KMS-11 (cell line): ENCODE results near the gene STPG1.

Experiments used
- H2AFZ ChIP-seq: fragments of 200-600 bp; sonication (generic); 2 replicates; pipeline ENCODE4 v1.6.1; 2016; ENCODE audit warnings: antibody characterized with exemption, mixed run types, low read depth
- H3K27ac ChIP-seq: fragments of 200-600 bp; sonication (generic); 2 replicates; pipeline ENCODE4 v1.6.1; 2016; ENCODE audit warnings: mild to moderate bottlenecking, mixed run types
- H3K27me3 ChIP-seq: fragments of 200-600 bp; sonication (generic); 2 replicates; pipeline ENCODE4 v1.6.1; 2017; ENCODE audit warnings: mild to moderate bottlenecking, low read depth, mixed run types, moderate library complexity; ENCODE audit not compliant: insufficient read depth
- H3K36me3 ChIP-seq: fragments of 200-600 bp; sonication (generic); 2 replicates; pipeline ENCODE4 v1.6.1; 2017; ENCODE audit warnings: mild to moderate bottlenecking, mixed run types; ENCODE audit not compliant: insufficient read depth
- H3K4me1 ChIP-seq: fragments of 200-600 bp; sonication (generic); 2 replicates; pipeline ENCODE4 v1.6.1; 2016; ENCODE audit warnings: mild to moderate bottlenecking, low read depth, mixed run types; ENCODE audit not compliant: poor library complexity, severe bottlenecking
- H3K4me2 ChIP-seq: fragments of 200-600 bp; sonication (generic); 2 replicates; pipeline ENCODE4 v1.7.0; 2016; ENCODE audit warnings: mild to moderate bottlenecking, mixed run types
- H3K4me3 ChIP-seq: fragments of 200-600 bp; sonication (generic); IDR thresholded peaks from 2 replicates; pipeline ENCODE4 v1.6.1; 2017; ENCODE audit warnings: low read depth, low read length, mixed read lengths; ENCODE audit not compliant: insufficient read depth
- H3K79me2 ChIP-seq: fragments of 200-600 bp; sonication (generic); 2 replicates; pipeline ENCODE4 v1.6.1; 2016; ENCODE audit warnings: low read depth, mixed run types; ENCODE audit not compliant: insufficient read depth
- H3K9ac ChIP-seq: fragments of 200-600 bp; sonication (generic); 2 replicates; pipeline ENCODE4 v1.6.1; 2016; ENCODE audit warnings: mild to moderate bottlenecking, mixed run types
- H4K20me1 ChIP-seq: fragments of 200-600 bp; sonication (generic); 2 replicates; pipeline ENCODE4 v1.6.1; 2016; ENCODE audit warnings: mild to moderate bottlenecking, mixed run types; ENCODE audit not compliant: insufficient read depth
- TF ChIP-seq, protein P1 (sequence below): fragments of 200-600 bp; sonication (generic); conservative IDR thresholded peaks from 2 replicates; pipeline ENCODE4 v1.6.1; 2017; ENCODE audit warnings: low read depth, mild to moderate bottlenecking, antibody characterized with exemption, low read length, moderate library complexity, mixed read lengths

The STPG1 gene

GRCh38 chr1:24363994-24364393 lies 49.6 kb downstream of the STPG1 start:
- H3K4me1 ChIP-seq, result no peaks in the 10 kb centered on the region
- no peaks in the 10 kb centered on the region for H3K79me2 ChIP-seq
- no peak overlapping the region for H3K4me2 ChIP-seq
- H3K4me3 ChIP-seq, result no peak overlapping the region
- no peaks in the 10 kb centered on the region for H3K27me3 ChIP-seq
- no peaks in the 10 kb centered on the region for H3K36me3 ChIP-seq
- H3K27ac ChIP-seq, result no peak overlapping the region
- no peak overlapping the region for H2AFZ ChIP-seq
- TF ChIP-seq, protein P1, sequence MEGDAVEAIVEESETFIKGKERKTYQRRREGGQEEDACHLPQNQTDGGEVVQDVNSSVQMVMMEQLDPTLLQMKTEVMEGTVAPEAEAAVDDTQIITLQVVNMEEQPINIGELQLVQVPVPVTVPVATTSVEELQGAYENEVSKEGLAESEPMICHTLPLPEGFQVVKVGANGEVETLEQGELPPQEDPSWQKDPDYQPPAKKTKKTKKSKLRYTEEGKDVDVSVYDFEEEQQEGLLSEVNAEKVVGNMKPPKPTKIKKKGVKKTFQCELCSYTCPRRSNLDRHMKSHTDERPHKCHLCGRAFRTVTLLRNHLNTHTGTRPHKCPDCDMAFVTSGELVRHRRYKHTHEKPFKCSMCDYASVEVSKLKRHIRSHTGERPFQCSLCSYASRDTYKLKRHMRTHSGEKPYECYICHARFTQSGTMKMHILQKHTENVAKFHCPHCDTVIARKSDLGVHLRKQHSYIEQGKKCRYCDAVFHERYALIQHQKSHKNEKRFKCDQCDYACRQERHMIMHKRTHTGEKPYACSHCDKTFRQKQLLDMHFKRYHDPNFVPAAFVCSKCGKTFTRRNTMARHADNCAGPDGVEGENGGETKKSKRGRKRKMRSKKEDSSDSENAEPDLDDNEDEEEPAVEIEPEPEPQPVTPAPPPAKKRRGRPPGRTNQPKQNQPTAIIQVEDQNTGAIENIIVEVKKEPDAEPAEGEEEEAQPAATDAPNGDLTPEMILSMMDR, result no peak
- H4K20me1 ChIP-seq, result no peaks in the 10 kb centered on the region
- no peak overlapping the region for H3K9ac ChIP-seq

GRCh38 chr1:24362982-24363614 lies 50.5 kb downstream of the STPG1 start:
- Histone ChIP-seq H3K4me2 (no peak overlapping the region), H3K27ac (no peak overlapping the region), H3K79me2 (no peaks in the 10 kb centered on the region), H4K20me1 (no peaks in the 10 kb centered on the region), H3K27me3 (no peaks in the 10 kb centered on the region), H3K4me1 (no peaks in the 10 kb centered on the region), H2AFZ (no peak overlapping the region), H3K9ac (no peak overlapping the region), H3K4me3 (no peak overlapping the region), H3K36me3 (no peaks in the 10 kb centered on the region)
- TF ChIP-seq, protein P1, result no peak

DNA sequence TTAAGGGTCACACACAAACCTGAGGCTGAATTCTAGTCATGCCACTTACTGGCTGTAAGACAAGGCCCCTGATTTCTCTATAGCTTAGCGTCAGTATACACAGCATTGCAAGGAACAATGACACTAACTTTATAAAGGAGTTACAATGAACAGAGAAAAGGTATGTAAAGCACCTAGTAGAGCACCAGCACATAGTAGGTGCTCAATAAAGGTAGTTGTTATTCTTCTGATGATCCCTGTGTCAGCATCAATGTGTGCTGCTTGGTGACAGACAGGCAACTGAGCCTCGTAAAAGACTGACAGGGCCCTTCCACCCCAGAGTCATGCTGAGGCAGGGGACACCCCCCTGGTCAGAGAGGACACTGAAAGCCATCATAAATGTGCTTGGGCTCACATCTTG lies 51.2 kb downstream of the STPG1 start:
- Histone ChIP-seq H3K4me2 (no peak overlapping the region), H3K27ac (no peak overlapping the region)
- TF ChIP-seq, protein P1, result no peak

GRCh38 chr1:24361811-24362210 lies 51.8 kb downstream of the STPG1 start:
- Histone ChIP-seq H3K4me3 (no peak overlapping the region), H3K79me2 (no peaks in the 10 kb centered on the region), H2AFZ (no peak overlapping the region), H3K36me3 (no peaks in the 10 kb centered on the region), H3K27me3 (no peaks in the 10 kb centered on the region), H3K4me2 (no peak overlapping the region), H4K20me1 (no peaks in the 10 kb centered on the region), H3K27ac (no peak overlapping the region), H3K4me1 (no peaks in the 10 kb centered on the region), H3K9ac (no peak overlapping the region)
- TF ChIP-seq, protein P1, result no peak

More for the DNA sequence above, 51.2 kb downstream of the STPG1 start:
- Histone ChIP-seq H3K79me2 (no peaks in the 10 kb centered on the region), H3K36me3 (no peaks in the 10 kb centered on the region), H3K9ac (no peak overlapping the region), H3K27me3 (no peaks in the 10 kb centered on the region), H2AFZ (no peak overlapping the region), H3K4me3 (no peak overlapping the region), H3K4me1 (no peaks in the 10 kb centered on the region), H4K20me1 (no peaks in the 10 kb centered on the region)
